ENCODE data around the gene WNT9B.

DNA sequence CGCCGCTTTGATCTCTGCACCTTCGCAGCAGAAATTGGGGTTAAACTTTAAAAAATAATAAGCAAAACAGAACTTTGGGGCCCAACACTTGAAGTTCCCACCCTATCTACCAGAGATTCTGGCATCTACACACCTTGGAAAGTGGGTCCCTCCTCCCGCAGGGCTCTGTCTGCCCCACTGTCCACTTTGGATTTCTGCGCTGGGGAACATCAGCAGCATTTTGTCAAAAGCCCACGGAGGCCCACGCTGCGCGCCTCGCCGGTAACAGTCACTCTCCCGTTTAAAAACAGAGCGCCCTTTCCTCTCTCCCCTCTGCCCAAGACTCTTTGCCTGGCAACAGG lies 725 bp upstream of the WNT9B start:
- TF ChIP-seq POLR2A (IDR thresholded peaks at IDR 0.05) (no peak), CTCF (IDR thresholded peaks at IDR 0.05) (no peak)

Measured in prostate gland (tissue), 2 donors.